Astrocyte (in vitro differentiated cells and primary cell): ENCODE data around the gene STYXL2.

Experiments used
- EZH2 ChIP-seq: IDR thresholded peaks from 2 replicates; pipeline ENCODE4 v1.6.1; 2012; ENCODE audit warnings: mild to moderate bottlenecking, low read length, inconsistent platforms; ENCODE audit not compliant: insufficient read depth
- TF ChIP-seq, protein P1 (sequence below): IDR thresholded peaks from 2 replicates; pipeline ENCODE4 v1.5.1; 2011; ENCODE audit warnings: low read depth, mild to moderate bottlenecking, inconsistent platforms, low read length, moderate library complexity; ENCODE audit not compliant: insufficient read depth

DNA sequence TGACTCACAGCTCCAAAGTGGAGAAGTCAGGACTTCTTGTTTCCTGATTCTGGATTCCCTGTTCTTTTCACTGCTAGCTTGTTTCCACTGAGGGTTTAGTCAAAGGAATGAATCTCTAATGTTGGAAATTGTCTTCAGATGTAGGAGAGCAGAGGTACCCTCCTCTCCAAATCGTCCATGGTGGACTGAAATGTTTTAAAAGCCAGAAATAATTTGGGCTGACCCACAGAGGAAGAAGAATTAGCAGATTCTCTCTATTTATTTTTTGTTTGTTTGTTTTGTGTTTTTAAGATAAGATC is 34.1 kb upstream of the STYXL2 start:
- TF ChIP-seq, protein P1, sequence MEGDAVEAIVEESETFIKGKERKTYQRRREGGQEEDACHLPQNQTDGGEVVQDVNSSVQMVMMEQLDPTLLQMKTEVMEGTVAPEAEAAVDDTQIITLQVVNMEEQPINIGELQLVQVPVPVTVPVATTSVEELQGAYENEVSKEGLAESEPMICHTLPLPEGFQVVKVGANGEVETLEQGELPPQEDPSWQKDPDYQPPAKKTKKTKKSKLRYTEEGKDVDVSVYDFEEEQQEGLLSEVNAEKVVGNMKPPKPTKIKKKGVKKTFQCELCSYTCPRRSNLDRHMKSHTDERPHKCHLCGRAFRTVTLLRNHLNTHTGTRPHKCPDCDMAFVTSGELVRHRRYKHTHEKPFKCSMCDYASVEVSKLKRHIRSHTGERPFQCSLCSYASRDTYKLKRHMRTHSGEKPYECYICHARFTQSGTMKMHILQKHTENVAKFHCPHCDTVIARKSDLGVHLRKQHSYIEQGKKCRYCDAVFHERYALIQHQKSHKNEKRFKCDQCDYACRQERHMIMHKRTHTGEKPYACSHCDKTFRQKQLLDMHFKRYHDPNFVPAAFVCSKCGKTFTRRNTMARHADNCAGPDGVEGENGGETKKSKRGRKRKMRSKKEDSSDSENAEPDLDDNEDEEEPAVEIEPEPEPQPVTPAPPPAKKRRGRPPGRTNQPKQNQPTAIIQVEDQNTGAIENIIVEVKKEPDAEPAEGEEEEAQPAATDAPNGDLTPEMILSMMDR: no peak
- no peak for TF ChIP-seq EZH2
